Right lobe of liver (tissue), 4 donors: ENCODE measurements around the gene TGFB2.

ENCODE experiments used
- CTCF ChIP-seq, 4 donors: fragments of 200-600 bp in 3 of 4; fragments of 450-650 bp in 1 of 4; IDR thresholded peaks; one replicate each; pipeline versions ENCODE4 v1.5.1 to v1.8.0; 2016 to 2022; ENCODE audit warnings: antibody characterized with exemption in 4 of 4, mild to moderate bottlenecking in 2 of 4
- POLR2A ChIP-seq: fragments of 450-650 bp; IDR thresholded peaks from one replicate; pipeline ENCODE4 v1.6.1; 2017; ENCODE audit warnings: antibody characterized with exemption, mild to moderate bottlenecking
- donor health status: DM: no; HTN: no; CAD: no.
- donor health status: DM: no; HTN: no; CAD: no.
- donor health status: DM: no; HTN: yes; CAD: no.

GRCh38 chr1:218323568-218324225 is 21.4 kb upstream of the TGFB2 start:
- TF ChIP-seq CTCF (IDR thresholded peaks at IDR 0.05) (no peak), POLR2A (no peak)
